Neural cell (in vitro differentiated cells): Measurements from ENCODE around the gene ELK3. TPM values are rescaled to one million over a fixed set of nuclear protein-coding genes. Genes with fewer than 3 reads are reported as not detected.

Experiments
- H2AFZ ChIP-seq: fragments of 200-600, 300-800 bp; sonication (generic), shearing (Covaris generic); 2 replicates; pipeline ENCODE4 v1.6.0; 2014; ENCODE audit warnings: low read depth, mild to moderate bottlenecking, antibody characterized with exemption, low read length, moderate library complexity
- H3F3A ChIP-seq: fragments of 200-600 bp; shearing (Covaris generic); 2 replicates; pipeline ENCODE4 v1.6.1; 2016; ENCODE audit warnings: mild to moderate bottlenecking, moderate library complexity, mixed read lengths, antibody characterized with exemption, low read length; ENCODE audit not compliant: insufficient read depth, poor library complexity, severe bottlenecking
- H3K27ac ChIP-seq: fragments of 200-600, 300-800 bp; sonication (generic), shearing (Covaris generic); 2 replicates; pipeline ENCODE4 v1.5.1; 2014; ENCODE audit warnings: mild to moderate bottlenecking, low read length, moderate library complexity
- H3K27me3 ChIP-seq: fragments of 300-800, 200-600 bp; sonication (generic), shearing (Covaris generic); 2 replicates; pipeline ENCODE4 v1.6.0; 2014; ENCODE audit warnings: mild to moderate bottlenecking, low read depth, low read length, moderate library complexity; ENCODE audit not compliant: insufficient read depth
- H3K36me3 ChIP-seq: fragments of 300-800, 200-600 bp; sonication (generic), shearing (Covaris generic); 2 replicates; pipeline ENCODE4 v1.5.1; 2014; ENCODE audit warnings: mild to moderate bottlenecking, antibody characterized with exemption, low read length, moderate library complexity; ENCODE audit not compliant: insufficient read depth
- H3K4me2 ChIP-seq: fragments of 300-800, 200-600 bp; sonication (generic), shearing (Covaris generic); 2 replicates; pipeline ENCODE4 v1.6.0; 2014; ENCODE audit warnings: mild to moderate bottlenecking, low read length
- H3K4me3 ChIP-seq: fragments of 300-800, 200-600 bp; sonication (generic), shearing (Covaris generic); 2 replicates; pipeline ENCODE4 v1.5.1; 2014; ENCODE audit warnings: mild to moderate bottlenecking, low read length, moderate library complexity
- H3K79me2 ChIP-seq: fragments of 200-600 bp; shearing (Covaris generic); replicated peaks from 2 replicates; pipeline ENCODE4 v1.6.0; 2014; ENCODE audit warnings: mild to moderate bottlenecking, low read length, moderate library complexity; ENCODE audit not compliant: insufficient read depth
- H3K9ac ChIP-seq: fragments of 300-800, 200-600 bp; sonication (generic), shearing (Covaris generic); 2 replicates; pipeline ENCODE4 v1.6.1; 2016; ENCODE audit warnings: mild to moderate bottlenecking, low read length, mixed read lengths
- H3K9me2 ChIP-seq: fragments of 200-600 bp; shearing (Covaris generic); 2 replicates; pipeline ENCODE4 v1.6.1; 2016; ENCODE audit warnings: mild to moderate bottlenecking, low read length, mixed read lengths; ENCODE audit not compliant: insufficient read depth
- H3K9me3 ChIP-seq: fragments of 200-600, 300-800 bp; sonication (generic), shearing (Covaris generic); 2 replicates; pipeline ENCODE4 v1.6.1; 2016; ENCODE audit warnings: mild to moderate bottlenecking, mixed run types, low read length, moderate library complexity, mixed read lengths
- H4K20me1 ChIP-seq: fragments of 200-600 bp; shearing (Covaris generic); 2 replicates; pipeline ENCODE4 v1.6.1; 2016; ENCODE audit warnings: mild to moderate bottlenecking, mixed run types; ENCODE audit not compliant: insufficient read depth
- CTCF ChIP-seq: fragments of 450-650 bp; IDR thresholded peaks from 2 replicates; pipeline ENCODE4 v1.5.1; 2014; ENCODE audit warnings: antibody characterized with exemption, mild to moderate bottlenecking, moderate library complexity; ENCODE audit not compliant: poor library complexity, severe bottlenecking
- EP300 ChIP-seq: fragments of 450-650 bp; conservative IDR thresholded peaks from 2 replicates; pipeline ENCODE4 v1.6.1; 2014; ENCODE audit warnings: antibody characterized with exemption, mild to moderate bottlenecking, moderate library complexity; ENCODE audit not compliant: poor library complexity, severe bottlenecking
- EZH2 ChIP-seq: fragments of 200-600, 300-800 bp; shearing (Covaris generic), sonication (generic); IDR thresholded peaks from 2 replicates; pipeline ENCODE4 v1.6.1; 2014; ENCODE audit warnings: antibody characterized with exemption, low read length, borderline replicate concordance, mild to moderate bottlenecking; ENCODE audit not compliant: insufficient read depth, poor library complexity, severe bottlenecking
- MXI1 ChIP-seq: fragments of 450-650 bp; conservative IDR thresholded peaks from 2 replicates; pipeline ENCODE4 v1.6.1; 2014; ENCODE audit warnings: antibody characterized with exemption, mild to moderate bottlenecking; ENCODE audit not compliant: poor library complexity, severe bottlenecking
- POLR2AphosphoS5 ChIP-seq: IDR thresholded peaks from 2 replicates; pipeline ENCODE4 v1.6.1; 2012
- RAD21 ChIP-seq: fragments of 450-650 bp; conservative IDR thresholded peaks from 2 replicates; pipeline ENCODE4 v1.6.1; 2014; ENCODE audit warnings: antibody characterized with exemption, mild to moderate bottlenecking, moderate library complexity
- REST ChIP-seq: IDR thresholded peaks from 2 replicates; pipeline ENCODE4 v1.6.1; 2012; ENCODE audit warnings: borderline replicate concordance
- SMC3 ChIP-seq: fragments of 450-650 bp; conservative IDR thresholded peaks from 2 replicates; pipeline ENCODE4 v1.6.1; 2014; ENCODE audit warnings: antibody characterized with exemption, mild to moderate bottlenecking, moderate library complexity; ENCODE audit not compliant: poor library complexity
- TAF1 ChIP-seq: IDR thresholded peaks from 2 replicates; pipeline ENCODE4 v1.6.1; 2012; ENCODE audit warnings: low read depth
- polyA plus RNA-seq: library from polyadenylated mRNA; depleted of rRNA; stranded (reverse); fragments of >200 nt; gene quantifications from 2 replicates; pipeline ENCODE4 v1.2.3, GENCODE V29; 2014

Gene ELK3
- polyA plus RNA-seq, 1 donor from 2014 or later: 0.10 TPM

GRCh38 chr12:96211988-96212387 lies 17.8 kb downstream of the ELK3 start:
- H3K9me3 ChIP-seq: no peaks in the 10 kb centered on the region
- H3K27ac ChIP-seq: no peak overlapping the region
- no peak overlapping the region for H3K4me3 ChIP-seq
- H4K20me1 ChIP-seq: no peaks in the 10 kb centered on the region
- TF ChIP-seq EP300 (no peak), REST (no peak), MXI1 (no peak), RAD21 (no peak), TAF1 (no peak), CTCF (no peak), EZH2 (no peak), SMC3 (no peak), POLR2AphosphoS5 (no peak)
- H3K4me2 ChIP-seq: no peak overlapping the region
- no peaks in the 10 kb centered on the region for H3K9me2 ChIP-seq
- no peak overlapping the region for H3K9ac ChIP-seq
- H2AFZ ChIP-seq: no peak overlapping the region
- H3K79me2 ChIP-seq: no peaks in the 10 kb centered on the region
- no peaks in the 10 kb centered on the region for H3F3A ChIP-seq
- H3K36me3 ChIP-seq: no peaks in the 10 kb centered on the region
- no peaks in the 10 kb centered on the region for H3K27me3 ChIP-seq

GRCh38 chr12:96212456-96213375 lies 18.5 kb downstream of the ELK3 start:
- no peaks in the 10 kb centered on the region for H3K9me3 ChIP-seq
- H2AFZ ChIP-seq: no peak overlapping the region
- H3K9ac ChIP-seq: no peak overlapping the region
- no peaks in the 10 kb centered on the region for H3K79me2 ChIP-seq
- H3F3A ChIP-seq: no peaks in the 10 kb centered on the region
- no peaks in the 10 kb centered on the region for H4K20me1 ChIP-seq
- no peaks in the 10 kb centered on the region for H3K27me3 ChIP-seq
- no peak overlapping the region for H3K4me2 ChIP-seq
- no peak overlapping the region for H3K27ac ChIP-seq
- H3K4me3 ChIP-seq: no peak overlapping the region
- H3K36me3 ChIP-seq: no peaks in the 10 kb centered on the region
- TF ChIP-seq TAF1 (no peak), POLR2AphosphoS5 (no peak), EZH2 (no peak), CTCF (no peak)
- no peaks in the 10 kb centered on the region for H3K9me2 ChIP-seq
